HG03432 (cell line): ENCODE results near the gene ZDHHC4.

Experiments
- ATAC-seq: cut with Tn5 transposase; IDR thresholded peaks from one replicate; pipeline ENCODE4 v1.9.1; 2021; ENCODE audit warnings: mild to moderate bottlenecking, moderate library complexity; ENCODE audit not compliant: unreplicated experiment

Gene ZDHHC4

DNA sequence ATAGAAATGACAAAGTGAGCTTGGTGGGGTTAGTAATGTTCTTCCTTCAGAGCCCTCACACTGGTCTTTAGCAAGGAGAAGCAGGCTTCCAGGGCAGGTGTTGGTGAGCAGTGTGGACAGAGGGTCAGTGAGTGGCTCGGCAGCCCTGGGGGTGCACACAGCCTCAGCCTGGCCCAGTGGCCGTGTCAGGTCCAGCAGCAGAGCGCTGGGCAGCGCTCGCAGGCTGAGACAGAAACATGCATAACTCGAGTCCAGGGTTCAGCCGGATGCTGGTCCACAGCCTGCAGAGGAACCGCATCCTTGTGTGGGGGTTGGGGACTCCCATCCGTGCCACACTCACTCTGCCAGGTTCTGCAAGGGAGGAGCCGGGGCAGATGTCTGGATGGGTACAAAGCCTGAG lies 27.2 kb downstream of the ZDHHC4 start:
- no peak for ATAC-seq

DNA sequence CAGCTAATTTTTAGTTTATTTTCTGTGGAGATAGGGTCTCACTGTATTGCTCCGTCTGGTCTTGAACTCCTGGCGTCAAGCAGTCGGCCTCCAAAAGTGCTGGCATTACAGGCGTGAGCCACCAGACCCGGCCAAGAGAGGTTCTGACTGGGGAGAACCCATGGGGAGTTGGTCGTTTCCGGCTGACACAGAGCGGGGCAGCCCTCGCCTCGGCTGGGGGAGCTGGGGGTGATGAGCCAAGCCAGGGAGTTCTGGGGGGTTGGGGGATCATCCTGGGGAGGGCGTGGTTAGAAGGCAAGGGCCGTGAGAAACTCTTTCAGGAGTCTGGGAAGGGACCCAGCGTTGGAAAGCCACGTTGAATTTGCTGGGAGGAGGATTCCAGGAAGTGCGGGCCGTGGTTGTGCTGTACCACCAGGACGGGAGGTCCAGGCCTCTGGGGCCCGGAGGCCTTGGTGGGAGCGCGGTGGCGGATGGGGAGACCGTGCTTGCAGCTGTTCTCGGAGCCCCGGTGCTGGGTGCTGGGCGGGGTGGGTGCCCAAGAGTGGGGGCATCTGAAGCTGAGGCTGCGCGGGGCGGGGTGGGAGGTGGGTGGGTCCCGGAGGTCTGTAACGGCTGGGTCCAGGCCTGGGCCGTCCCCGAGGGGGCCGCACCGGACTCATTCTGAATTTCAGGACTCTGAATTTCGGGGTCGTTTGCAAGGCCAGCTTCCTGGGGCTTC lies 29.8 kb downstream of the ZDHHC4 start:
- no peak for ATAC-seq

DNA sequence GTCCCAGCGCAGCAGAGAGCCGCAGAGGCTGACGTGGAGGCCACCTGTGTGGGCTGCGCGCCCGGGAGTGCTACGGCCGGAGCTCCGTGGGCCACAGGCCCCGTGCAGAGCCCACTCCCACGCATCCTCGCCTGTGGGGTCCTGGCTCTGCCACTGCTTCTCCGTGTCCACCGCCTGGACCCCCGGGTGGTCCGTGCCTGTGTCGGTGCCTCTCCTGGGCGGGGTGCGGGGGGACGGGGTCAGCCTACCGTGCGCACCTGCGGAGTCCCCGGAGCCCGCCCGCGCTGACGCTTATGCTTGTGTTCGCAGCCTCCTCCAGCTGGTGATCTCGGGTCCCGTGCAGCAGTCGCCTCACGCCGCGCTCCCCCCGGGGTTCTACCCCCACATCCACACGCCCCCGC lies 30.4 kb downstream of the ZDHHC4 start:
- no peak for ATAC-seq

DNA sequence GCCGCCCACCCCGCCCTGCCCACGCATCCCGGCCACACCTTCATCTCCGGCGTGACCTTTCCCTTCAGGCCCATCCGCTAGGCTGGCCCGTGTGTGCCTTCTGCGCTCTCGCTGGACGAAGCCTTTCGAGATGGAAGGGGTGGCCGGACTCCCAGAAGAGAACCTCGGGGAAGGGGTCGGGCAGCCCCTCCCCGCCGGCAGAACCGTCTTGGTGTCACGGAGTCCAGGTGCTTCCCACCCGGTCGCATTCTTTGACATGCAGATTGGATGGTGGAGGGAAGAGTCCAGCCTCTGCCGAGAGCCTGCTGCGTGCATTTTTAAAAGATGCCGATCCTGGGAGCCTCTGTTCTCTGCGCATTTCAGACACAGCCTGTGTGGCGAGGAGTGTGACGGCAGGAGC lies 30.8 kb downstream of the ZDHHC4 start:
- ATAC-seq: no peak

DNA sequence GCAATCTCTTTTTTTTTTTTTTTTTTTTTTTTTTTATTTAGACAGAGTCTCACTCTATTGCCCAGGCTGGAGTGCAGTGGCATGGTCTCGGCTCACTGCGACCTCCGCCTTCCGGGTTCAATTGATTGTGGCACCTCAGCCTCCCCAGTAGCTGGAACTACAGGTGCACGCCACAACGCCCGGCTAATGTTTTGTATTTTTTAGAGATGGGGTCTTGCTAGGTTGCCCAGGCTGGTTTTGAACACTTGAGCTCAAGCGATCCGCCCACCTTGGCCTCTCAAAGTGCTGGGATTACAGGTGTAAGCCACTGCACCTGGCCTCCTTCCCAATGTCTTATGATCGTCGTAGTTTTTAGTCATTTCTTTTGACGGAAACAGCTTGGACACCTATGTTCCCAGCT lies 31.5 kb downstream of the ZDHHC4 start:
- ATAC-seq: no peak

DNA sequence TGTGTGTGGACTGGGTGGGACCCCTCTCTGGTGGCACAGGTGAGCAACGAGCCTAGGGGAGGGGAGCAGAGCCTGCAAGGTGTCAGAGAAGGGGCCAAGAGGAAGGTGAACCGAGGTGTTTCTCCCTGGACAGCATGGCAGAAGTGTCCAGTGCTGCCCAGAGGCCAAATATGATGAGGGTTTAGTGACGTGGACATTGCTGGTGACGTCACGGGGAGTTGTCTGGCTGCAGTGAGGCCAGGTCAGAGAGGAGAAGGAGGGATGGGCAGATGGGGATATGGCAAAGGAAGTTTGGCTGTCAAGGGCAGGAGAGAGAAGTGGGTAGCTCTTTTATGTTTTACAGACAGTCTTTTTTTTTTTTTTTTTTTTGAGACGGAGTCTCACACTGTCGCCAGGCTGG lies 35.6 kb downstream of the ZDHHC4 start:
- no peak for ATAC-seq

DNA sequence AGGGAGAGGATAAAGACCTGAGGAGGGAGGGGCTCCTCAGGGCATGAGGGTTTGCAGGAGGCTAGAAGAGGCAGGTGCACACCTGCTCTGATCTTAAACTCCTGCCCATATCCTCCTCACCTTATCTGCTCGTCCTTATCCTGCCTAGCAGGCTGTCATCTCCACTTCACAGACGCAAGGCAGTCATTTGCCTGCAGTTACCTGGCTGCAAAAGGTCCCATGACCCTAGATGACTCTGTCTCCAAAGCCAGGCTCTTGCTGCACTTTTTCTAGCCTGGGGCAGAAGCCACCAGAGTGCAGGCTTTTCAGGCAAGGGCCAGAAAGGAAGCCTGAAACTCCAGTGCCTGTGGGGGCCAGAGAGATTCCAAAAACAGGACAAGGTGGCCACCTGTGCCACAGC lies 36.5 kb downstream of the ZDHHC4 start:
- no peak for ATAC-seq

DNA sequence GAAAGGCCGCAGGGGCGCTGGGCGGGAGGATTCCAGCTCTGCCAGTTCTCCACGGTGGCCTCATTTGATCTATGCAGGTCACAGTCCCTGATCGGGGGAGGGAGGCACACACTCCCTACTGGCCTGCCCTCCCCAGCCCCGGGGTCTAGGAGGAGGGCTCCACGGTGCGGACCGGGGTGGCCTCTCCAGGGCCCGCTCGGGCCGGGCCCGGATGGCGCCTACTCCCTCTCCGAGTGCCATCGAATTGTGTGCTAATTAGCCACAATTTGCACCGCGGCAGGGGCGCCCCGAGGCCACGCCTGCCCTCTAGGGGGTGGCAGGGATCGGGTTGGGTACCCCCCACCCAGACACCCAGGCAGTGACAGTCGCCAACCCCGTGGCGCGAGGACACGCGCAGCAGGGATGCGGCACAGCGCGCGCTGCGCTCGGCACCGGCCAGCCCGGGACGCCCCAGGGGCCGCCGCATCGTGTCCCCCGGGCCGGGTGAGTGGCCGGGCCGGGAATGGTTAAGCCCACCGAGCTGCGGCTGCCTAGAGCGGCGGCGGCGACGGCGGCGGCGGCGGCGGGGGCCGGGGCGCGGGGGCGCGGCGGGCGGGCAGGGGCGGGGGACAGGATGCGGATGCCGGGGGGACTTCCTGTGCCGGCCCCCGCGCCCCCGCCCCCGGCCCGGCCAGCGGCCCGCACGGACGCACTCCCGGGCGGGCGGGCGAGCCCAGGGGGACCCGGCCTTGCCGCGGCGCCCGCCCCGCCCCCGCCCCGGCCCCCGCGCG lies 37.9 kb downstream of the ZDHHC4 start, which contains the start of gene ZNF853:
ZNF853 (plus strand) TSS at position 658 of the 770 bp plus-strand sequence. CDS start 565 bp downstream, outside the sequence.
- no peak for ATAC-seq

DNA sequence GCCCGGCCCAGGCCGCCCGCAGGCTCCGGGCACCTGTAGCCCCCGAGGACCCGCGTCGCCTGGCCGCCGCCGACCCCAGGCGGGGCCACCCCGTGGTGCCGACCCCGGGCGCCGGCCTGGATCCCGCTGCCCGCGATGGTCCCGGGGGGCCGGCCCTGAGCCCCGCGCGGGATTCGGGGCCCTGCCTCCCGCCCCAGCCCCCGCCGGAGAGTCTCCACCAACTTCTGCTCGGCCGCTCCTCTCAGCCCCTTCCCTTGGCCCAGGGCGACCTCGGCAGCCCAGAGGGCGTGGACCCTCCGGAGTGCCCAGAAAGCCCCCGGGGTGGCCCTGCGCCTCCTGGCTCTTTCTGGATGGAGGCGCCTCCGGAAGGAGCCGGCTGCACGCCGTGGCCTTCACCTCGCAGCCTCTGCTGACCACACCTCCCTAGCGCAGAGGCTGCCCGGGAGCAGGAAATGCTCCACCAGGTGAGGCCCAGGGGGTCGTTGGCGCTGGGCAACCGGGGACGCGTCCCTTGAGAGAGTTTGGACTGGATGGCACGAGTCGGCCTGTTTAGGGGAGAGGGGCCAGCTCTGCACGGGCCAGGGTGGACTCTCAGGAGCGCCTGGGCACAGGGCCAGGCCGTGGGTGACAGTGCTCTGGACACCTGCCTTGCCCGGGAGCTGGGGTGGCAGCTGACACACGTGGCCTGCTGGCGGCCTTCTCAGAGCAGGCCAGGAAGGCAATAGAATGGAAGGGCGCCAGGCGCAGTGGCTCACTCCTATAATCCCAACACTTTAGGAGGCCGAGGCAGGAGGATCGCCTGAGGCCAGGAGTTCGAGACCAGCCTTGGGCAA lies 38.7 kb downstream of the ZDHHC4 start:
- no peak for ATAC-seq

DNA sequence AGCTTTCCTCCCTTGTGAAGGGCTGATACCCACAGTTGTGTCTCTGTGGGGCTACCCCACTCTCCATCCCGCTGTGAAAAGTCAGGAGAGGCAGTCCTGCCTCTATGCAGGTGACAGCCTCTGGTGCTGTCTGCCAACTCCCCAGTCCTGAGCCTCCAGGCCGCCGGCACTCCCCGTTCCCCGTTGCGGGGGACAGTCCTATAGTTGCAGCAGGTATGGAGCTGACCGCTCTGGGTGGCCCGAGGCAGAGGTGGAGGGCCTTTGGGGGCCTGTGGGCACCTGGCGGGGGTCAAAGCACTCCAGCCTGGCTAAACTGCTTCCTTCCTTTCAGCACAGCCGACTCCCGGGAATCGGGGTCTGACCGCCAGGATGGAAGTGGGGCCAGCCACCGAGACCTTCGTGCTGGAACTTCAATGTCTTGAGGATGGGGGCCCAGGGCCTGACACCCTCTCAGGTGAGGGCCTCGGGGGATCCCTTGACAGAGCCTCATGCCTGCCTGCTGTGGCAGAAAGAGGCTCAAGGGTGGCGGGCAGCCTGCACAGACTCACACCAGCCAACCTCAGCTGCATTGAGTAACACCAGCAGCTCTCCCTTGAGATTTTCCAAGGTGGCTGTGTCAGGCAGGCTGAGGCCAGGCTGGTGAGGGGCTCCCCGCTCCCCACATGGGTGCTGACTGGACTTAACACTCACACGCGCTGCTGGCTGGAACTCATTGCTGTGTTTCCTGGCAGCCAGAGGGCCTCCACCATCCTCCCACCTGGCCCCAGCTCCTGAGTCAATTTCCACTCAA lies 39.8 kb downstream of the ZDHHC4 start:
- ATAC-seq: no peak

DNA sequence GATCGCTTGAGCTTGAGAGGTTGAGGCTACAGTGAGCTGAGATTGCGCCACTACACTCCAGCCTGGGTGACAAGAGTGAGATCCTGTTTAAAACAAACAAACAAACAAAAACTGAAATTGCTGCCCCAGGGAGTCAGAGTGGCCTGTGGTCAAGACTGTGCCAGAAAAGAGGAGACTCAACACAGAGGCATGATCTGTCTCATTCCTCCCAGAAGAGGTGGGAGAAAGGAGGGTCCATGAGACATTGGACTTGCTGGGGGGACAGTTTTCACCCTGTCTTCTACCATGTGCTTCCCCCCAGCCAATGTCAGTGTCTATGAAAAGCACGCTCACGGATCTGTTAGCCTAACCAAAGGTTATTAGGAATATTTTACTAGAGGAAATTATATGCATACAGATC lies 41.4 kb downstream of the ZDHHC4 start:
- no peak for ATAC-seq

DNA sequence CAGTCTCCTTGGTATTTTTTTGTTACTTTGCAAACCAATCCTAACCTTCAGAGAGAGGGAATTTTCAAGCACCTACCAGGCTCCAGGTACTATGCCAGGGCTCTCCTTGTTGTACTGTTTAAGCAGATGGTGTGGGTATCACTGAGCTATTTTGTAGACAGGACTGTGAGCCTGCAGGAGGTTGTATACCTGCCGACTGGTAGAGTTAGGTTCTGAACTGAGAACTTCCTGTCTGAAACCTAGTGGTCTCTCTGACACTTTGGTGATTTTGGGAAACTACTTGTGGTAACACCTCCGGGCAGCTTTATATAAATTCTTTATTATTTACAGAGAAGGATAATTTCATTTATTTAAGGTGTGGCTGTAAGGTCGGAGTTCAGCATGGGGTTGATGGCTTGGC lies 42.7 kb downstream of the ZDHHC4 start:
- no peak for ATAC-seq

DNA sequence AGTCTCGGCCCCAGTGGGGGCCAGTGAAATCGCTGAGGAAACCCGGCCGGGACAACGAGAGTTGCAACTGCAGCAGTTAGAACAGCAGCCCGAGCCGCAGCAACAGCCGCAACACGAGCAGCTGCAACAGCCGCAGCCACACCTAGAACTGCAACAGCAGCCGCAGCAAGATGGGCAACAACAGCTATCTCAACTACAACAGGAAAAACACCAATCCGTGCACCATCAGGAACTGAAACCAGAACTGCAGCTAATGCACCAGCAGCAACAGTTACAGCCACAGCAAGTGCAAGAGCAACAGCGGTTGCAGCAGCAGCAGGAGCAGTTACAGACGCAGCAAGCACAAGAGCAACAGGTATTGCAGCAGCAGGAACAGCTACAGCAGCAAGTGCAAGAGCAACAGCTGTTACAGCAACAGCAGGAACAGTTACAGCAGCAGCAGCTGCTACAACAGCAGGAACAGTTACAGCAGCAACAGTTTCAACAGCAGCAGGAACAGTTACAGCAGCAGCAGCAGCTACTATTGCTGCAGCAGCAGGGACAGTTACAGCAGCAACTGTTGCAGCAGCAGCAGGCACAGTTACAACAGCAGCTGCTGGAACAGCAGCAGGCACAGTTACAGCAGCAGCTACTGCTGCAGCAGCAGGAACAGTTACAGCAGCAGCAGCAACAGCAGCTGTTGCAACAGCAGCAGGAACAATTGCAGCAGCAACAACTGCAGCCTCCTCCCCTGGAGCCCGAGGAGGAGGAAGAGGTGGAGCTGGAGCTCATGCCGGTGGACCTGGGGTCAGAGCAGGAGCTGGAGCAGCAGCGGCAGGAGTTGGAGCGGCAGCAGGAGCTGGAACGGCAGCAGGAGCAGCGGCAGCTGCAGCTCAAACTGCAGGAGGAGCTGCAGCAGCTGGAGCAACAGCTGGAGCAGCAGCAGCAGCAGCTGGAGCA lies 44.2 kb downstream of the ZDHHC4 start:
- no peak for ATAC-seq

DNA sequence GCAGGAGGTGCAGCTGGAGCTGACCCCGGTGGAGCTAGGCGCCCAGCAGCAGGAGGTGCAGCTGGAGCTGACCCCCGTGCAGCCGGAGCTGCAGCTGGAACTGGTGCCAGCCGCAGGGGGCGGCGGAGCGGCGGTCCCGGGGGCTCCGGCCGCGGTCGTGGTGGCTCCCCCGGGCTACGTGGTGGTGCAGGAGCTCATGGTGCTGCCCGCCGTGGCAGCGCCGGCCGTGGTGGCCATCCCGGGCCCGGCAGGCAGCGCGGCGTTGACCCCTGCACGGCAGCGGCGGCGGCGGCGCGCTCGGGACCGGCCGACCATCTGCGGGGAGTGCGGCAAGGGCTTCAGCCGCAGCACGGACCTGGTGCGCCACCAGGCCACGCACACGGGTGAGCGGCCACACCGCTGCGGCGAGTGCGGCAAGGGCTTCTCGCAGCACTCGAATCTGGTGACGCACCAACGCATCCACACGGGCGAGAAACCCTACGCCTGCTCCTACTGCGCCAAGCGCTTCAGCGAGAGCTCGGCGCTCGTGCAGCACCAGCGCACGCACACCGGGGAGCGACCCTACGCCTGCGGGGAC lies 45.0 kb downstream of the ZDHHC4 start:
- ATAC-seq: no peak

DNA sequence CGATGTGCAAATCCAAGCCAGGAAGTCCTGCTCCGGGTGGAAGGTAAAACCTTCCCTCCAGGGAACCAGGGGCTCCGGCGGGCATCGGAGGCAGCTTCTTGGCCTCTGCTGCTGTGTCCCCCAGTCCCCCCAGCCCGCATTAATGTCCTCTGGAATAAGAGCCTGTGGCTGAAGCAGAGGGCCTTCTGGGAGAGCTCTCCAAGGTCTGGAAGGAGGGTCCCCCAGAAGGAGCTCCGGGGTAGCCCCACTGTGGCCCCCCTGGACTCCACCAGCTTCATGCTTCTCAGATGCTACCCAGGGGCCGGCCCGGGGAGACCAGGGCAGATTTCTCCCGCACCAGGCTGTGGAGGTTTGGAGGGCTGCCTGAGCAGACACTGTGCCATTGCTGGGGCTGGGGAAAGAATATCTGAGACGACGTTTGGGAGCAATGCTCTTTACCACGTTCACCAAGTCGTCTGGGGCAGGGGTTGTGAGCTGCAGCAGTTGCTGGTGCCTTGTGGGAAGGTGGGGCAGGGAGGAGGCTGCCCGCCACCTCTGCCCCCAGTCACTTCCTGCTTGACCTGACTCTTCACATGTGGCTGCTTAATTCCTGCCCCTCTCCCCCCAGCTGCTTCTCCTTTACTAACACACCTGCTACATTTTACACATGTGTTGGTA lies 46.5 kb downstream of the ZDHHC4 start:
- ATAC-seq: no peak

DNA sequence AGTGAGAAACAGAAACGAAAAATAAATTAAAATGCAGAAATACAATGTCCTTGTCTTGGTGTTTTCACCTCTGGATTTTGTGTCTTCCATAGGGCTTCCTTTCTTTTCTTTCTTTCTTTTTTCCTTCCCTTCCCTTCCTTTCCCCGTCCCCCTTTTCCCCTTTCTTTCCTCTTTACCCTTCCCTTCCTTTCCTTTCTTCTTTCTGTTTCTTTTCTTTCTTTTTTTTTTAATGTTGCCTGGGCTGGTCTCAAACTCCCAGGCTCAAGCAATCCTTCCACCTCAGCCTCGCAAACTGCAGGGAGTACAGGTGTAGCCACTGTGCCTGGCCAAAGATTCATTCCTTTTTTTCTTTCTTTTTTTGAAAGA lies 47.0 kb downstream of the ZDHHC4 start:
- no peak for ATAC-seq

DNA sequence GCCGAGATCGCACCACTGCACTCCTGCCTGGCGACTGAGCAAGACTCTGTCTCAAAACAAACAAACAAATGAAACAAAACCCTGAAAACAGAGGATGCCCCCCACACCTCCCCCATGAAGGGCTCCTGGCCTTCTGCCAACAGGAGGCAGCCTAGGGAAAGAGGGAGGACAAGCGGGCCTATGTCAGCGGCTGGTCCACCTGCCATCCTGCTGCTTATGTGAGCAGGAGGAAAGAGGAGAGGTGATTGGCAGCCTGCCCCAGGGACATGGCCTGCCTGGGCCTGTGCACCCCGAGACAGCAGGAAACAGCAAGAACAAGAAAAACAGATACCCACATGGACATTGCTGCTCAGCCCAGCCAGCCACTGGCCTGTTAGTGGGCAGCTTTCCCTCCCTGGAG lies 50.8 kb downstream of the ZDHHC4 start:
- no peak for ATAC-seq

DNA sequence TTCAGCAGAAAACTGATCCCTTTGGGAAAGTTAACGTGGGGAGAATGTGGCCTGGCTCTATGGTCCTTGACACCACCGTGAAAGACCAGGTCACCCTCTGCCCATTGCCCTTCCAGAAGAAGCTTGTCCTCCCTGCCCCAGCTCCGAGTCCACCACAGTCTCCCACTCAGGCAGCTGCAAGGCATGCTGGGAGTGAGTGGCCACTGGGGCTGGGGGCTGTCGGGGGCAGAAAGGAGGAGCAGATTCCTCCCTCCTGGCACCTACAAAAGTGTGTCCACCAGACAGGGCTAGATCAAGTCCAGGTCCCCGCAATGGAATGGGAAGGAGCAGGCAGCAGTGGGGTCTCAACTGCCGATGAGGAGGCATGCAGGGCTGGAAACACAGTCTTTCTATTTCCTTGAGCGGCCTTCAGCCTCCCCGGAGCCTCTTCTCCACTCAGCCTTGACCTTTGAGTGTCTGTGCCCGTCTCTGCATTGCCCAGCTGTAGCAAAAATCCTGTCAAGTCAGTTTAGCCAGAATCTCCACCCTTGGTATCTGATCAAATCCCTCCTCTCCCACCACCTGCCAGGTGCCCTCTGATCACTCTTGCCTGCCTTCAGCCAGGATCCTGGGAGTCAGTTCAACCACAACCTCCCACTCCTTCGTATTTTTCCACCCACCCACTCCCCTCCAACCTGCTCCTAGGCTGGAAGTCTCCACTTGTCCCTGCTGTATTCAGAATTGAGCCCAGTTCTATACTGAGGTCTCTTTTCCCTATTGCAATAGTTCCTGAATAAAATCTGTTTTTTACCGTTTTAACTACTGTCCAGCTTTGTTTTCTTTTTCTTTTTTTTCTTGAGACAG lies 53.0 kb downstream of the ZDHHC4 start:
- ATAC-seq: no peak
